Measurements from ENCODE around the gene C5orf46.

Gene C5orf46

GRCh38 chr5:147857302-147858129 lies 48.8 kb downstream of the C5orf46 start:
- no peak for DNase-seq

DNA sequence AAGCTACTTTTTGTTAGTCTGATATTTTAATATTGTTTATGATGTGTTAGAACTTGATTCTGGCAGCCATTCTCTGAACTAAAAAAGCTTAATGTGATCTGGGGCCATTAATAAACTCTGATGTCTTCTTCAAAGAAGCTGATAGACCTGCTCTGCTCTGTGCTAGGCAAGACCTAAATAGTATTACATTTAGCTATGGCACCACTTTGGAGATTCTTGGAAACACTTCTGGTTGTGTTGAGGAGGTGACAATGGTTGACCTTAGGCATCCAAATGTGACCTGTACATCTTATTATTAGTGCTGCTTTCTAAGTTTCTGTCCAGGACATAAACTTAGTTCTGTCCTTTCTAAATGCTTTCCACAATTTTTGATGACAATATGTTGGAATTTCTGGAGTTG lies 49.5 kb downstream of the C5orf46 start:
- no peak for DNase-seq

DNA sequence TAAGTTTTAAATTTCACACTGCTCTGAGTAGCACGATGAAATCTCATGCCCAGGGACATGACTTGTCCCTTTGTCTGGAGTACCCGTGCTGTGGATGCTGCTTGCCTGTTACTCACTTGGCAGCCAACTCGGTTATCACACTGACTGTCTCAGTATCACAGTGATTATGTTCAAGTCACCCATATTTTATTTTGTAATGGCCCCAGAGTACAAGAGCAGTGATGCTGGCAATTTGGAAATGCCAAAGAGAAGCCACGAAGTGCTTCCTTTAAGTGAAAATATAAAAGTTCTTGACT lies 50.6 kb downstream of the C5orf46 start:
- no peak for DNase-seq

DNA sequence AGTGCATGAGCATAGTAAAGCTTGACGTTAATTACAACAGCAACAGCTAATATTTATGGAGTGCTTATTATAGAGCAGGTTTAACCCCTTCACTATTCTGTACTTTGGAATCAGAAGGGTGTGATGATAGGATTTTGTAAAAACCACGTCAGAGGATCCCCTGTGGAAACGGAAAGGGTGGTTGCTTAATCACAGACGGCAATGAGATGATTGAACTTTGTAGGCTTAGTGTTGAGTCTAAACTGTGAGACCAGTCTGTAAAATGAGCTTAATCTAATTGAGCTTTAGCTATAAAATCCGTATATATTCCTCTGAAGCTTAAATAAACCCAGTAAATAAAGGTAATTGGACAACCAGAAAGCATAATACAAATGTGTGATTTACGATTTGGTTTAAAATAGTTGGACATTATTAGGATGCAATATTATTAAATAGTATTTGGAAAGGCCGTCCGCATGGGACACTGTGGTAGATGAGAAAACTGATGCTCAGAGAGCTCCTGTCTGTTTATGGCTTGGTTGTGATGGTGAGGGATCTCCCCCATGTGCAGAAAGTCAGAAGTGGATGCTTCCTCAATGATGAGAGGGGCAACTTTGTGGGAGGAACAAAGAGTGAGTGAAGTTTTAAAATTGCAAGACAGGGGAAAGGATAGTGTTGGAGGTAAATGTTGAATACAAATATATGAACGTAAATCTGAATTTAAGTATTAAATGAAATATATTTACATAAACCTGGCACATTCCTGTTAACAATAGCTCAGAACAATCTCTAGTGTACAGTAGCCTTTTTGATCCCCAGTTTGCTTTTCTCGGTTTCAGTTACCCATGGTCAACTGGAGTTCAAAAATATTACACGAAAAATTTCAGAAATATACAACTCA lies 51.2 kb downstream of the C5orf46 start:
- no peak for DNase-seq

DNA sequence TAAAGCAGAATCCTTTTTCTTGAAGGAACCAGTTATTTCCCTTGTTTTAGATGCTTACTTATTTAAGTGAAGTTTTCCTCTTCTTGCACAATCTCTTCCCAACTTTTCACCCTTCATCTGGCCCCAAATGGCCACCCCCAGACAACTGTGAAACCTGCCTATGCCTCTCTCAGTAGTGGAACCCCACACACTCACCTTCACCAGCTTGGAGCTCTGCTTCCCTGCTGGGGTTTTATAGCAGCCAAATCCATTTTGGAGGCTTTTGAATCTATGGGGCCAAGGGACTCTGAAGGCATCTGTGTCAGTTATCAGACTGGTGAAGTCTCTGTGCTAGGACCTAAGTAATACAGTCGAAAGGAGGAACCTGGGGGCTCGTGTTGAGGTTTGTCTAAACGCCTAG lies 52.0 kb downstream of the C5orf46 start:
- DNase-seq: no peak

GRCh38 chr5:147853372-147853987 lies 52.9 kb downstream of the C5orf46 start:
- DNase-seq: no peak

DNA sequence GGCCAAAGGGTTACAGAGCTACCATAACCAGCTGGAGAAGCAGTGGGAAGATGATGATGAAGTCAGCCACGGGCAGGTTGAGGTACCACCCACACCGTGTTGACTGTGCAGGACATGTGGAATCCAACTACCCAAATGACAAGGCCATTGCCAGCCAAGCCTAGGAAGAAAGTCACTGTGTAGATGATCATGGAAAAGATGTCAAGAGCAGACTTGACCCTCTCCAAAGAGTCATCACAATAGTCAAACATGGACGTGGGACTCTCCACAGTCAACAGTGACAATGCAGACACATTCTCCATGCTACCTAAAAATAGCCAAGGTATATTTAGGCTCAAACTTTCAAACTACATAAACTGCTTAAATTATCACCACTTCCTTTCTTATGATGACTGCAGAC lies 54.0 kb downstream of the C5orf46 start:
- no peak for DNase-seq

GRCh38 chr5:147851578-147851977 lies 54.8 kb downstream of the C5orf46 start:
- no peak for DNase-seq

DNA sequence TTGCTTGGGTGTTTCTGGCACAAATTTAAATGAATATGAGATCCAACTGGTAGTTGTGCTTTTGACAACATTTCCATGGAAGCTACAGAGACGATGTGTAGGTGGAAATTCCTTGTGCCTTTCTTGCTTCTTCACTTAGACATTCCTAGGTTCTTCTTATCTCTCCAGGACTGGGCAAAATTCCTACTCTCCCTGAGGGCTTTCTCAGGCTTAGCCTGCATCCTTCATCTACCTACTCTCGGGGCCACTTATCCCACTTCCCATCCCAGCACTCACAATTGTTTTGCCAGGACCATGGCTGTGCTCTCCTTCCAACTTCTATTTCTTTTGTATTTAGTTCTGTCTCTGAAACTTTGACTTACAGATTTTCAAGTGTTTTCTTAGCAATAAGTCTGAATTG lies 57.1 kb downstream of the C5orf46 start:
- DNase-seq: no peak

DNA sequence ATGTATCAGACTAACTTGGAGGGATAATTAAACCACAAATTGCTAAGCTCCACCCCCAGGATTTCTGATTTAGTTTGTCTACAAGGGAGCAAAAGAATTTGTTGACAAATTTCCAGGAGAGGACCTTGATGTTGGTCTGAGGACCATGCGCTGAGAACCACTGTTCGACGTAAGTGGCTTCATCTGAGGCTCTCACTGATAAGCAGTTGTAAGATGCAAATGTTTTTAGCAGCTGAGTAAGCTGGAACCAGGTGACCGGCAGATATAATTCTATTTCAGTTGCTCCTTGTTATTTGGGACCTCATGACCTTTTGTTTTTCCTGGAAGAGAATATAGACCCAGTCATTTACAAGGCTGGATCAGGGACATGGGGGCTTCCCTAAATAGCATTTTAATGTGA lies 60.7 kb downstream of the C5orf46 start:
- DNase-seq: no peak

GRCh38 chr5:147844846-147845245 lies 61.5 kb downstream of the C5orf46 start:
- DNase-seq: no peak

- DNase-seq: no peak
Measured at GRCh38 chr5:147842869-147843268, 63.5 kb downstream of the C5orf46 start.

All from GF-D8 (cell line).